GM12875 (cell line): Measurements from ENCODE around the gene LCE3A.
A peak's percentile ranks its signal among the peaks of the same experiment; 100 is the strongest.
"Not testable (repeated sequence)": the region's sequence is repeated elsewhere in the genome, so short reads cannot be mapped to it uniquely, and the experiment has no call there.

ENCODE experiments used
- H3K4me3 ChIP-seq: one replicate; pipeline ENCODE4 v1.5.1; 2011; ENCODE audit warnings: low read depth, low read length, control low read depth
- CTCF ChIP-seq: IDR thresholded peaks from 2 replicates; pipeline ENCODE4 v1.5.1; 2011; ENCODE audit warnings: low read depth, mild to moderate bottlenecking, control low read depth, inconsistent platforms, low read length, moderate library complexity, borderline replicate concordance; ENCODE audit not compliant: insufficient read depth

LCE3A gene

GRCh38 chr1:152622803-152623202, at the start of gene LCE3A:
Gene LCE3A (minus strand): TSS chr1:152623103. CDS start chr1:152623103, 0 bp downstream.
- H3K4me3 ChIP-seq: no peak within 1 kb of the TSS
- TF ChIP-seq CTCF: no peak

- TF ChIP-seq CTCF: no peak
- H3K4me3 ChIP-seq: no peak overlapping the region
These were observed 44.7 kb upstream of the LCE3A start for GRCh38 chr1:152667648-152668047.

GRCh38 chr1:152666171-152666570, 43.3 kb upstream of the LCE3A start:
- H3K4me3 ChIP-seq: not testable (repeated sequence)

- no peak within 1 kb of the TSS for H3K4me3 ChIP-seq
- no peak for TF ChIP-seq CTCF
These were observed 40.2 kb upstream of the LCE3A start, which contains the start of gene LCE2D for GRCh38 chr1:152663098-152663497. Gene LCE2D (plus strand): TSS chr1:152663380. CDS start chr1:152664106, 726 bp downstream.

GRCh38 chr1:152658649-152659048, 35.7 kb upstream of the LCE3A start:
- H3K4me3 ChIP-seq: no peak overlapping the region
- no peak for TF ChIP-seq CTCF

- no peak for TF ChIP-seq CTCF
- no peak overlapping the region for H3K4me3 ChIP-seq
These were observed 34.8 kb upstream of the LCE3A start for GRCh38 chr1:152657677-152658076.

GRCh38 chr1:152656459-152656858, 33.6 kb upstream of the LCE3A start:
- no peak for TF ChIP-seq CTCF
- H3K4me3 ChIP-seq: no peak overlapping the region

GRCh38 chr1:152654110-152654509, 31.2 kb upstream of the LCE3A start:
- TF ChIP-seq CTCF: peak; percentile 75
- no peak overlapping the region for H3K4me3 ChIP-seq
